Measurements from ENCODE around the gene CYP24A1. TPM values are rescaled to one million over a fixed set of nuclear protein-coding genes. Genes with fewer than 3 reads are reported as not detected.

CYP24A1 gene
- total RNA-seq, 1 experiment from 2014 or later: 1.2 TPM

DNA sequence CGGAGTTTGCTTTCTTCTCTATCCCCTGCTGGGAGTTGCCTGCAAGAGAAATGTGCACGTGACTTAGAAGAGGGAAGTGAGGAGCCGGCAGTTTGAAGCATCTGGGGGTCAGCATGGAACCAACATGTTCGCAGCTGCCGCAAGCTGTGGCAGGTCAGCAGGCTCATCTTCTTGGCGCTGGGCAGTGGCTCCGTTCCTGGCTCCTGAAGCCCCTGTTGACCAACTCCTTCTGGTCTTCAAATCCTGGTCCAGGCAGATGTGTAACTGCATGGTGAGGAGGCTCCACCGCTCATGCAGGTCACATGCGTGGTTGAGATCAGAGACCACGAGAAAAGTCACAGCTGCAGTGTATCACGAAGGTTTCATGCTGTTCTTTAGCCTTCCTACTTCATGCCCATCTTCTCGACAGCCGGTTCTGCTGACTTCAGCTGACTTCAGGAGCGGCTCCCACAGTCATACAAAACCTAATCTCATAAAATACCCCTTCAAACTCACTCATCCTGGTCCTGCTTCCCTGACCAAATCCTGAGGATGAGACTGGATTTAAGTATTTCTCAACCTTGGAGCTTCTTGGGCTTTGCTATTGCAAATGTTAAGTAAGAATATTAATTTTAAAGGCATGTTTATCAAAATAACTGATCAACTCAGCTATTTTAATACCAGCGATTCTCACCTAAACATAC is 58.5 kb downstream of the CYP24A1 start:
- Histone ChIP-seq H3K9ac (ENCODE audit: low read length) (no peak overlapping the region; the same call in 1 of the 2 replicates), H3K4me2 (ENCODE audit: low read length) (peak overlapping the region; percentile 77), H3K36me3 (ENCODE audit: low read depth, low read length) (no peaks in the 10 kb centered on the region), H3K27ac (ENCODE audit: low read length) (peak overlapping the region; percentile 70), H3K9me3 (ENCODE audit: low read length) (no peaks in the 10 kb centered on the region), H3K4me3 (ENCODE audit: low read length) (peak overlapping the region; percentile 33; the same call in 1 of the 2 replicates), H3K4me1 (ENCODE audit: insufficient read depth, low read length) (peaks cover 17% of the 10 kb centered on the region), H4K20me1 (ENCODE audit: low read length) (no peaks in the 10 kb centered on the region), H3F3A (ENCODE audit: low read length, unreplicated experiment) (peaks cover 4% of the 10 kb centered on the region), H3K27me3 (ENCODE audit: low read length) (no peaks in the 10 kb centered on the region), H2AFZ (ENCODE audit: low read length) (peak overlapping the region; percentile 27; the same call in 1 of the 2 replicates), H3K79me2 (ENCODE audit: low read length) (no peaks in the 10 kb centered on the region), H3K9me2 (replicated peaks; ENCODE audit: low read length) (no peaks in the 10 kb centered on the region)
- ChIA-PET CTCF (no interaction called here), POLR2A (ENCODE audit: unreplicated experiment) (no interaction called here)
- no peak for ATAC-seq
- no TSS peak for BruUV-seq (replicated peaks)
- DNase-seq: no peak
- TF ChIP-seq EZH2 (IDR thresholded peaks at IDR 0.05; ENCODE audit: low read length, unreplicated experiment) (no peak), EZH2phosphoT487 (IDR thresholded peaks at IDR 0.05; ENCODE audit: borderline replicate concordance, low read length) (no peak)
- TF ChIP-seq, protein P1, sequence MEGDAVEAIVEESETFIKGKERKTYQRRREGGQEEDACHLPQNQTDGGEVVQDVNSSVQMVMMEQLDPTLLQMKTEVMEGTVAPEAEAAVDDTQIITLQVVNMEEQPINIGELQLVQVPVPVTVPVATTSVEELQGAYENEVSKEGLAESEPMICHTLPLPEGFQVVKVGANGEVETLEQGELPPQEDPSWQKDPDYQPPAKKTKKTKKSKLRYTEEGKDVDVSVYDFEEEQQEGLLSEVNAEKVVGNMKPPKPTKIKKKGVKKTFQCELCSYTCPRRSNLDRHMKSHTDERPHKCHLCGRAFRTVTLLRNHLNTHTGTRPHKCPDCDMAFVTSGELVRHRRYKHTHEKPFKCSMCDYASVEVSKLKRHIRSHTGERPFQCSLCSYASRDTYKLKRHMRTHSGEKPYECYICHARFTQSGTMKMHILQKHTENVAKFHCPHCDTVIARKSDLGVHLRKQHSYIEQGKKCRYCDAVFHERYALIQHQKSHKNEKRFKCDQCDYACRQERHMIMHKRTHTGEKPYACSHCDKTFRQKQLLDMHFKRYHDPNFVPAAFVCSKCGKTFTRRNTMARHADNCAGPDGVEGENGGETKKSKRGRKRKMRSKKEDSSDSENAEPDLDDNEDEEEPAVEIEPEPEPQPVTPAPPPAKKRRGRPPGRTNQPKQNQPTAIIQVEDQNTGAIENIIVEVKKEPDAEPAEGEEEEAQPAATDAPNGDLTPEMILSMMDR (conservative IDR thresholded peaks at IDR 0.05; ENCODE audit: low read depth, low read length): no peak
- intact Hi-C loops (cut with micrococcal nuclease): no loop called here

DNA sequence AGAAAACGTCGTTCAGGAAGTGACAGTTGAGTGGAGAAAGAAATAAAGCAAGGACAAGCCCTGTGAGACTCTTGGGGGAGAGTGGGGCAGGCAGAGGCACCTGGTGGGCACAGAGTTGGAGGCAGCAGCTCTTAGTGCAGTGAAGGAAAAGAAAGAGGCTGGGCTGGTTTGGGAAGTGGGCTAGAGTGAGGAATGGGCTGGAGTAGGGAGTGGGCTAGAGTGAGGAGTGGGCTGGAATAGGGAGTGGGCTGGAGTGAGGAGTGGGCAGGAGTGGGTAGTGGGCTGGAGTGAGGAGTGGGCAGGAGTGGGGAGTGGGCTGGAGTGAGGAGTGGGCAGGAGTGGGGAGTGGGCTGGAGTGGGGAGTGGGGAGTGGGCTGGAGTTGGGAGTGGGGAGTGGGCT is 59.7 kb downstream of the CYP24A1 start:
- ChIA-PET POLR2A (ENCODE audit: unreplicated experiment) (no interaction called here), CTCF (no interaction called here)
- Histone ChIP-seq H3K27ac (ENCODE audit: low read length) (no peak overlapping the region), H3K79me2 (ENCODE audit: low read length) (no peaks in the 10 kb centered on the region), H3K4me1 (ENCODE audit: insufficient read depth, low read length) (peaks cover 17% of the 10 kb centered on the region), H3K4me3 (ENCODE audit: low read length) (no peak overlapping the region), H3K27me3 (ENCODE audit: low read length) (no peaks in the 10 kb centered on the region), H2AFZ (ENCODE audit: low read length) (no peak overlapping the region), H4K20me1 (ENCODE audit: low read length) (no peaks in the 10 kb centered on the region), H3K9me3 (ENCODE audit: low read length) (no peaks in the 10 kb centered on the region), H3K36me3 (ENCODE audit: low read depth, low read length) (no peaks in the 10 kb centered on the region), H3F3A (ENCODE audit: low read length, unreplicated experiment) (peaks cover 4% of the 10 kb centered on the region), H3K9ac (ENCODE audit: low read length) (no peak overlapping the region), H3K4me2 (ENCODE audit: low read length) (no peak overlapping the region), H3K9me2 (replicated peaks; ENCODE audit: low read length) (no peaks in the 10 kb centered on the region)
- DNase-seq (no peak), ATAC-seq (no peak)
- intact Hi-C loops (cut with micrococcal nuclease): no loop called here
- TF ChIP-seq EZH2phosphoT487 (IDR thresholded peaks at IDR 0.05; ENCODE audit: borderline replicate concordance, low read length) (no peak), EZH2 (IDR thresholded peaks at IDR 0.05; ENCODE audit: low read length, unreplicated experiment) (no peak)
- TF ChIP-seq, protein P1 (conservative IDR thresholded peaks at IDR 0.05; ENCODE audit: low read depth, low read length): no peak
- no TSS peak for BruUV-seq (replicated peaks)

DNA sequence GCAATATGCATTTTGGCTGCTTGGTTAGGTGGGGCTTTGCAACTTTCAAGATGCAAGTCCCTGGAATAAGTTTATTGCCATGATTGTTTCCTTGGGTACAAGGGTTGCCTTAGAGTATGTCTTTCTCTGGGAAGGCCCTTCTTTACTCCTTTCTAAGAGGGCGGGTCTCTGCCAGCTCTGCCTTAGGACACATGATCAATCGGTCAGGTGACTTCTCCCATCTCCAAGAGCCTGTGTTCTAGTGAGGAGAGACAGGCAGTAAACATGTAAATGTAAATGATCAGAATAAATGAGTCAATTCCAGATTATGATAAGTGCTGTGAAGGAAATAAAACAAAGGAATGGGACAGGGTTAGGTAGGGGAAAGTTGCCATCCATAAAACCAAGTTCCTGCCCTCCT is 60.2 kb downstream of the CYP24A1 start:
- no peak overlapping the region for H3K4me3 ChIP-seq (ENCODE audit: low read length)
- no TSS peak for BruUV-seq (replicated peaks)
- ATAC-seq: no peak
- no peaks in the 10 kb centered on the region for H4K20me1 ChIP-seq (ENCODE audit: low read length)
- peaks cover 4% of the 10 kb centered on the region for H3F3A ChIP-seq (ENCODE audit: low read length, unreplicated experiment)
- no peaks in the 10 kb centered on the region for H3K36me3 ChIP-seq (ENCODE audit: low read depth, low read length)
- no peak overlapping the region for H3K4me2 ChIP-seq (ENCODE audit: low read length)
- H2AFZ ChIP-seq (ENCODE audit: low read length): no peak overlapping the region
- intact Hi-C loops (cut with micrococcal nuclease): no loop called here
- H3K9ac ChIP-seq (ENCODE audit: low read length): no peak overlapping the region
- H3K9me3 ChIP-seq (ENCODE audit: low read length): no peaks in the 10 kb centered on the region
- DNase-seq: no peak
- no peak overlapping the region for H3K27ac ChIP-seq (ENCODE audit: low read length)
- H3K79me2 ChIP-seq (ENCODE audit: low read length): no peaks in the 10 kb centered on the region
- H3K9me2 ChIP-seq (replicated peaks; ENCODE audit: low read length): no peaks in the 10 kb centered on the region
- TF ChIP-seq, protein P1 (conservative IDR thresholded peaks at IDR 0.05; ENCODE audit: low read depth, low read length): no peak
- TF ChIP-seq EZH2 (IDR thresholded peaks at IDR 0.05; ENCODE audit: low read length, unreplicated experiment) (no peak), EZH2phosphoT487 (IDR thresholded peaks at IDR 0.05; ENCODE audit: borderline replicate concordance, low read length) (no peak)
- ChIA-PET POLR2A (ENCODE audit: unreplicated experiment) (no interaction called here), CTCF (no interaction called here)
- peaks cover 17% of the 10 kb centered on the region for H3K4me1 ChIP-seq (ENCODE audit: insufficient read depth, low read length)
- no peaks in the 10 kb centered on the region for H3K27me3 ChIP-seq (ENCODE audit: low read length)

Measured in PC-3 (cell line).